Mucosa of stomach (tissue), 1 donor: Measurements from ENCODE around the gene NANS.
A peak's percentile ranks its signal among the peaks of the same experiment; 100 is the strongest.
"Not testable (repeated sequence)": the region's sequence is repeated elsewhere in the genome, so short reads cannot be mapped to it uniquely, and the experiment has no call there.

ENCODE experiments used
- H3K27me3 ChIP-seq: one replicate; pipeline ENCODE4 v1.7.0; 2013; ENCODE audit warnings: mild to moderate bottlenecking, low read length; ENCODE audit not compliant: control insufficient read depth, insufficient read depth
- H3K36me3 ChIP-seq: one replicate; pipeline ENCODE4 v1.7.0; 2013; ENCODE audit warnings: low read length; ENCODE audit not compliant: control insufficient read depth, insufficient read depth
- H3K4me1 ChIP-seq: one replicate; pipeline ENCODE4 v1.7.0; 2013; ENCODE audit warnings: mild to moderate bottlenecking, low read length; ENCODE audit not compliant: control insufficient read depth, insufficient read depth
- H3K4me3 ChIP-seq: one replicate; pipeline ENCODE4 v1.7.0; 2013; ENCODE audit warnings: low read length
- H3K9ac ChIP-seq: one replicate; pipeline ENCODE4 v1.7.0; 2013; ENCODE audit warnings: mild to moderate bottlenecking, low read length, moderate library complexity
- H3K9me3 ChIP-seq: one replicate; pipeline ENCODE4 v1.7.0; 2013; ENCODE audit warnings: mild to moderate bottlenecking, low read length, moderate library complexity; ENCODE audit not compliant: control insufficient read depth
- donor health status: Pancreatic carcinoma.

Gene NANS

GRCh38 chr9:98097836-98098235 lies 41.3 kb downstream of the NANS start:
- H3K4me1 ChIP-seq = peaks cover 11% of the 10 kb centered on the region
- H3K36me3 ChIP-seq = peaks cover 16% of the 10 kb centered on the region
- no peaks in the 10 kb centered on the region for H3K27me3 ChIP-seq
- no peak overlapping the region for H3K9ac ChIP-seq
- H3K9me3 ChIP-seq = no peaks in the 10 kb centered on the region
- no peak overlapping the region for H3K4me3 ChIP-seq

- Histone ChIP-seq H3K4me1 (peaks cover 11% of the 10 kb centered on the region), H3K4me3 (no peak overlapping the region), H3K27me3 (no peaks in the 10 kb centered on the region), H3K36me3 (peaks cover 16% of the 10 kb centered on the region), H3K9me3 (no peaks in the 10 kb centered on the region), H3K9ac (no peak overlapping the region)
These were observed 42.8 kb downstream of the NANS start for GRCh38 chr9:98099346-98099745.

DNA sequence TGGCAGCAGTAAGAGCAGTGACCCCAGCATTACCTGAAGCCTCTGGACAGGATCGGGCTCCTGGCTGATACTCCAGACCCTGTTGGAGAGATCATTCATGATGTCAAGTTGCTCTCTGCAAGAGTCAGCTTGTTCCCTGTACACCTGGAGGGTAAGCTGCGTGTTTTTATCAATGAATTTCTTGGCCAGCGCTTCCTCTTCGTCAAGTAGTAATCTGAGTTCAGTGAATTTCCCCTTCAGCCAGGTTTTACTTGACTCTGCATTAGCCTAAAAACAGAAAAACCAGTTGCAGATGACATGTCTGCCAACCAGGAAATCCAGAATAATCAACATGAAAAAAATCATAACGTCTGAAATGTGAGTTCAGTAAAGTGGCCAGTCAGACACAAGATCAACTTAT lies 43.4 kb downstream of the NANS start:
- Histone ChIP-seq H3K27me3 (no peaks in the 10 kb centered on the region), H3K4me1 (peaks cover 11% of the 10 kb centered on the region), H3K9me3 (no peaks in the 10 kb centered on the region), H3K36me3 (peaks cover 14% of the 10 kb centered on the region), H3K9ac (no peak overlapping the region), H3K4me3 (no peak overlapping the region)

- Histone ChIP-seq H3K9me3 (no peaks in the 10 kb centered on the region), H3K36me3 (peaks cover 8% of the 10 kb centered on the region), H3K4me3 (no peak overlapping the region), H3K9ac (no peak overlapping the region), H3K4me1 (peaks cover 11% of the 10 kb centered on the region), H3K27me3 (no peaks in the 10 kb centered on the region)
These were observed 43.9 kb downstream of the NANS start for GRCh38 chr9:98100456-98100855.

GRCh38 chr9:98101416-98101815 lies 44.9 kb downstream of the NANS start:
- Histone ChIP-seq H3K9me3 (no peaks in the 10 kb centered on the region), H3K4me1 (peaks cover 11% of the 10 kb centered on the region), H3K36me3 (peaks cover 5% of the 10 kb centered on the region), H3K9ac (no peak overlapping the region), H3K27me3 (no peaks in the 10 kb centered on the region), H3K4me3 (no peak overlapping the region)

DNA sequence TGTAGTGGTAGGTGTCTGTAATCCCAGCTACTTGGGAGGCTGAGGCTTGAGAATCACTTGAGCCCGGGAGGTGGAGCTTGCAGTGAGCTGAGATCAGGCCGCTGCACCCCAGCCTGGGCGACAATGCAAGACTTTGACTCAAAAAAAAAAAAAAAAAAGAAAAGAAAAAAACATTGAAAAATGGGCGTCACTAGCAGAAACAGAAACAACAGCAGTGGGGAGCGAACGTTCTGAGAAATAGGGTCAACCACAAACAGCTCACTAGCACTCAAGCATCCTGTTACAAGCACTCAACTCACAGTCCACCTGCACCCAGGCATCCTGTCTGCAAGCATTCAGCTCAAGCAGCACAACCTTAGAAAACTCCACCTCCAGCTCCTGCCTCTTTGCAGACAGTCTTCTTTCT lies 45.3 kb downstream of the NANS start:
- no peaks in the 10 kb centered on the region for H3K9me3 ChIP-seq
- H3K9ac ChIP-seq = no peak overlapping the region
- no peaks in the 10 kb centered on the region for H3K27me3 ChIP-seq
- H3K4me1 ChIP-seq = peaks cover 11% of the 10 kb centered on the region
- H3K36me3 ChIP-seq = peaks cover 5% of the 10 kb centered on the region
- H3K4me3 ChIP-seq = no peak overlapping the region

GRCh38 chr9:98104445-98104881 lies 47.9 kb downstream of the NANS start:
- Histone ChIP-seq H3K36me3 (peaks cover 4% of the 10 kb centered on the region), H3K9me3 (no peaks in the 10 kb centered on the region), H3K27me3 (no peaks in the 10 kb centered on the region)

GRCh38 chr9:98105006-98105405 lies 48.5 kb downstream of the NANS start:
- Histone ChIP-seq H3K9me3 (no peaks in the 10 kb centered on the region), H3K27me3 (no peaks in the 10 kb centered on the region), H3K36me3 (no peaks in the 10 kb centered on the region), H3K4me1 (peaks cover 5% of the 10 kb centered on the region), H3K4me3 (no peak overlapping the region), H3K9ac (no peak overlapping the region)

More at GRCh38 chr9:98104445-98104881, 47.9 kb downstream of the NANS start:
- Histone ChIP-seq H3K9ac (no peak overlapping the region), H3K4me3 (no peak overlapping the region), H3K4me1 (peaks cover 11% of the 10 kb centered on the region)

DNA sequence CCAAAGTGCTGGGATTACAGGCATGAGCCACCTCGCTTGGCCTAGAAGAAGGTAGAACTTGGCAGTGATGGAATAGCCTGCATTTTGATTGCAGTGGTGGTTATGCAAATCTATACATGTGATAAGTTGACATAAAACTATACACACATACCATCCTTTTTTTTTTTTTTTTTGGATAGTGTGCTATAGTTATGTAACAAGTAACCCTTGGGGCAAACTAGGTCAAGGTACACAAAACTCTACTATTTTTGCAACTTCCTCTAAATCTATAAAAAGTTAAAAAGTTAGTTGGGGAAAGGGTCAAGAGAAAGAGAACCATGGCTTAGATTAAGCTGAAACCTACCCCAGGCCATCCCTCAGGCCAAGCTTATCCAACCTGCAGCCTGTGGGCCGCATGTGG lies 51.4 kb downstream of the NANS start:
- no peak overlapping the region for H3K4me3 ChIP-seq
- no peaks in the 10 kb centered on the region for H3K36me3 ChIP-seq
- H3K9me3 ChIP-seq = no peaks in the 10 kb centered on the region
- no peak overlapping the region for H3K9ac ChIP-seq
- H3K4me1 ChIP-seq = no peaks in the 10 kb centered on the region
- no peaks in the 10 kb centered on the region for H3K27me3 ChIP-seq

DNA sequence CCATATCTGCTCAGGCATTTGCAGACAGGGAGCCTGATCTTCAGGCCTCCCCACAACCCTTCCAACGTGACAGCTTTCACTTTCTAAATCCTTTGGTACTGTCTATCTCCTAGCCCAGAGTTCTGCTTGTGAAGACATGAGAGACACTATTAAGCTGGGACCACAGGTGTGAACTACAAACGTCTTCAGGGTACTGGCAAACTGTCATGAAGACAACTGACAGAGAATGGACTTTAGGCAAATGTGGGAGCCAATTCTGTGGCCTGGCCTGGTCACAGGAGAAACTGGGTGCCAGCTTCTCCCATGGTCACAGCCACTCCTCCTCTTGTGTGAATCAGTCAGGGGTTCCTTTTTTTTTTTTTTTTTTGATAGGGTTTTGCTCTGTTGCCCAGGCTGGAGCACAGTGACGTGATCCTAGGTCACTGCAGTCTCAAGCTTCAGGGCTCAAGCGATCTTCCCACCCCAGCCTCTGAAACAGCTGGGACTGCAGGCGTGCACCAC lies 52.0 kb downstream of the NANS start:
- Histone ChIP-seq H3K36me3 (no peaks in the 10 kb centered on the region), H3K4me1 (no peaks in the 10 kb centered on the region), H3K27me3 (no peaks in the 10 kb centered on the region), H3K9me3 (no peaks in the 10 kb centered on the region), H3K9ac (no peak overlapping the region), H3K4me3 (no peak overlapping the region)

GRCh38 chr9:98109052-98109451 lies 52.5 kb downstream of the NANS start:
- Histone ChIP-seq H3K4me1 (no peaks in the 10 kb centered on the region), H3K9ac (no peak overlapping the region), H3K4me3 (no peak overlapping the region), H3K36me3 (no peaks in the 10 kb centered on the region), H3K27me3 (no peaks in the 10 kb centered on the region), H3K9me3 (no peaks in the 10 kb centered on the region)

DNA sequence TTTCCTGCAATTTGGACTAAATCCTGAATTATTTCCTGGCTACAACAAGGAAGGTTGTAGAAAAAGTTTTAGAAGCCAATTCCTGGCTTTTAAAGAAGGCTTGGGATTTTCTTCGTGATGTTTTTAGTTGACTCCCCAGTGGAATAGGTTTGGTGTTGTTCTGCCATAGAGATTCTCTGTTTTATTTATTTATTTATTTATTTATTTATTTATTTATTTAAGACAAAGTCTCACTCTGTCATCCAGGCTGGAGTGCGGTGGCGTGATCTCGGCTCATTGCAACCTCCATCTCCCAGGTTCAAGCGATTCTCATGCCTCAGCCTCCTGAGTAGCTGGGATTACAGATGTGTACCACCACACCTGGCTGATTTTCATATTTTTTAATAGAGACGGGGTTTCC lies 60.6 kb downstream of the NANS start:
- H3K4me1 ChIP-seq = peaks cover 34% of the 10 kb centered on the region
- H3K9me3 ChIP-seq, H3K27me3 ChIP-seq, H3K9ac ChIP-seq, H3K36me3 ChIP-seq, H3K4me3 ChIP-seq: not testable (repeated sequence)

DNA sequence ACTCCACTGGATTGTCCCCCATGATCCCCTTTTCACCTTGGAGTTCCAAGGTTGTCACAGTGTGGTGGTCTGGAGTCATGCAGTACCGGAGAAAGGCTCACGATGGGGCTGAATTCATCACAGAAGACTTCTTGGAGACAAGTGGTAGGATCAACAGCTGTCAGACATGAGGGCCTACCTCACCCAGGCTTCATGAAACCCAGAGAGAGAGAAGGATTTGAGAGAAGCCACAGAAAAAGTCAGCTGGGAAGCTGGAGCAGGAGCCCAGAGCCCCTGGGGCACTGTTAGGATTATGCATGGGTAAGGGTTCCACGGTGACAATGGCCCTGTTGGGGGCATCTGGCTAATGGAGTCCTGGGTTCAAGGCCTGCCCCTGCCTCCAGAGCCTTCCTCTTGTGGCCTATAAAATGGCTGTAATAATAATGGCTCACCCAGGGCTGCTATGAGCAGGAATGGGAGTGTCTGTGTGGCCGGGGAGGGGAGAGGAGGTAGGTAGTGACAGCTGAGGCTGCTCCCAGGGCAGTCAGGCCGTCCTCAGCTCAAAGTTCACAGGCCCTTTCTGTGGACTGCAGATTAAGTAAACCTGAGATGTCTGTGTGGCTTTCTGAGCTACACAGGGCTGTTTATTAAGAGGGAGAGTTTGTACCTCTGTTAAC lies 61.6 kb downstream of the NANS start:
- Histone ChIP-seq H3K4me1 (peaks cover 34% of the 10 kb centered on the region), H3K4me3 (peak overlapping the region; percentile 79), H3K27me3 (no peaks in the 10 kb centered on the region), H3K9ac (peak overlapping the region; percentile 86), H3K9me3 (no peaks in the 10 kb centered on the region), H3K36me3 (no peaks in the 10 kb centered on the region)
